ENCODE data around the gene TMEM150B. TPM values are rescaled to one million over a fixed set of nuclear protein-coding genes. Genes with fewer than 3 reads are reported as not detected.

Gene TMEM150B
- total RNA-seq, 4 donors from 2014 or later, result 2.6 TPM; not detected in 3

DNA sequence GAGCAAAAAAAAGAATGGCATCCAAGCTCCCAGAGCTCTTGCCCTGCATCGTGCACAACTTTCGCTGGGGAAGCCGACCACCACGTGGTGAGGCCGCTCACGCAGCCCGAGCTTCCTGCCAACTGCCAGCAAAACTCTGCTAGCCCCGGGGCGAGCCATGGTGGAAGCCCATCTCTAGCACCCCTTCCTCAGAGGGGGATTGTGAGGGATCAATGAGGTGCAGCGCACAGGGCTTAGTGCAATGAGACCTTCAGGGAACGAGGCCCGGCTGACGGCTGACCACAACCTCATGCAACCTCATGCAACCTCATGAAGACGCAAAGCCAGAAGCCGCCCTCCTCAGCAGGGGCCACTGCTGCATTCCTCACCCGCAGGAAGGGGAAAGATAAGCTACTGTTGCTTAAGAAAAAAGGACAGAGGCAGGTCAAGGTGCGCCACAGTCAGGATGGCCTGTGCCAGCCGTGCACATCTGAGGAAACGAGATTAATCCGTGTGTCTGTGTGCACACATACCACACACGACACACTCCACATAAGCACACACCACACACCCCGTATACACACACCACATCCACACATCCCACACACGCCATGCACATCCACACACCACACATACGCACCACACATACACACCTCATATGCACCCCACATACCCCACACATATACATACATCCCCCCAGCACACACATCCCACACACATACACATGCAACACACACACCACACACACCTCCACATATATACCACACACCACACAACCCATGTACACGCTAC is 54.8 kb downstream of the TMEM150B start:
- TF ChIP-seq, protein P1, sequence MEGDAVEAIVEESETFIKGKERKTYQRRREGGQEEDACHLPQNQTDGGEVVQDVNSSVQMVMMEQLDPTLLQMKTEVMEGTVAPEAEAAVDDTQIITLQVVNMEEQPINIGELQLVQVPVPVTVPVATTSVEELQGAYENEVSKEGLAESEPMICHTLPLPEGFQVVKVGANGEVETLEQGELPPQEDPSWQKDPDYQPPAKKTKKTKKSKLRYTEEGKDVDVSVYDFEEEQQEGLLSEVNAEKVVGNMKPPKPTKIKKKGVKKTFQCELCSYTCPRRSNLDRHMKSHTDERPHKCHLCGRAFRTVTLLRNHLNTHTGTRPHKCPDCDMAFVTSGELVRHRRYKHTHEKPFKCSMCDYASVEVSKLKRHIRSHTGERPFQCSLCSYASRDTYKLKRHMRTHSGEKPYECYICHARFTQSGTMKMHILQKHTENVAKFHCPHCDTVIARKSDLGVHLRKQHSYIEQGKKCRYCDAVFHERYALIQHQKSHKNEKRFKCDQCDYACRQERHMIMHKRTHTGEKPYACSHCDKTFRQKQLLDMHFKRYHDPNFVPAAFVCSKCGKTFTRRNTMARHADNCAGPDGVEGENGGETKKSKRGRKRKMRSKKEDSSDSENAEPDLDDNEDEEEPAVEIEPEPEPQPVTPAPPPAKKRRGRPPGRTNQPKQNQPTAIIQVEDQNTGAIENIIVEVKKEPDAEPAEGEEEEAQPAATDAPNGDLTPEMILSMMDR (IDR thresholded peaks at IDR 0.05), result no peak
- no peak for TF ChIP-seq POLR2A (IDR thresholded peaks at IDR 0.05)
- Histone ChIP-seq H3K27ac (no peak overlapping the region), H3K4me3 (no peak overlapping the region), H3K9me3 (no peaks in the 10 kb centered on the region), H3K4me1 (no peaks in the 10 kb centered on the region), H3K36me3 (no peaks in the 10 kb centered on the region), H3K27me3 (no peaks in the 10 kb centered on the region)
- intact Hi-C loops (cut with DNase I; ENCODE audit: low total_unique reads), result no loop called here
- DNase-seq, result no peak

DNA sequence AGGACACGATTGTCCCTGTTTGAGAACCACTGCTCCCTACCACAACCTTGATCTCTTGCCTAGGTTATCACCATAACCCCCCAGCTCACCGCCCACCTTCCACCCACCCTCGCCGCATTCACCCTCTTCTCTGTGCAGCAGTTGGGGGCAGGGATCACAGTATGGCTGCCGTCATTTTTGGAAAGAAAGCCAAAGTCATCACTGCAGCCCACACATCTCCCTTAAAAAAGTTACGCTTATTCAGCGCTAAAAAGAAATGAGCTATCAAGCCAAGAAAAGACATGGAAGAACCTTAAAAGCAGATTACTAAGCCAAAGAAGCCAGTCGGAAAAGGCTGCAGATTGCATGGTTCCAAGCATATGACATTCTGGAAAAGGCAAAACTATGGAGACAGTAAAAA is 55.8 kb downstream of the TMEM150B start:
- Histone ChIP-seq H3K4me1 (no peaks in the 10 kb centered on the region), H3K36me3 (no peaks in the 10 kb centered on the region)

DNA sequence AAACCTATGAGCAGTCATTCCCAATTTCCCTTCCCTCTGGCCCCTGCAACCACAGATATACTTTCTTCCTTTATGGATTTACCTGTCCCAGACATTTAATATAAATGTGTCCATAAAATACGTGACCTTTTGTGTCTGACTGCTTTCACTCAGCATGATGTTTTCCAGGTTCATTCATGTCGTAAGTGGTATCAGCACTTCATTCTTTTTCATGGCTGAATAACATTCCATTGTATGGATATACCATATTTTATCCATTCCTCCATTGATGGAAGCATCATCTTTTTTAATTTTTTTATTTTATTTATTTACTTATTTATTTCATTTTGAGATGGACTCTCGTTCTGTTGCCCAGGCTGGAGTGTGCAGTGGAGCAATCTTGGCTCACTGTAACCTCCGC is 58.3 kb downstream of the TMEM150B start:
- Histone ChIP-seq H3K4me1 (no peaks in the 10 kb centered on the region), H3K9me3 (no peaks in the 10 kb centered on the region), H3K4me3 (no peak overlapping the region), H3K27ac (no peak overlapping the region), H3K36me3 (no peaks in the 10 kb centered on the region), H3K27me3 (no peaks in the 10 kb centered on the region)
- intact Hi-C loops (cut with DNase I; ENCODE audit: low total_unique reads), result no loop called here
- DNase-seq, result no peak
- TF ChIP-seq POLR2A (IDR thresholded peaks at IDR 0.05), result no peak
- TF ChIP-seq, protein P1 (IDR thresholded peaks at IDR 0.05), result no peak

More for the DNA sequence above, 55.8 kb downstream of the TMEM150B start:
- intact Hi-C loops (cut with DNase I; ENCODE audit: low total_unique reads), result no loop called here
- Histone ChIP-seq H3K4me3 (no peak overlapping the region), H3K27ac (no peak overlapping the region), H3K9me3 (no peaks in the 10 kb centered on the region), H3K27me3 (no peaks in the 10 kb centered on the region)
- no peak for DNase-seq
- TF ChIP-seq, protein P1 (IDR thresholded peaks at IDR 0.05), result no peak
- no peak for TF ChIP-seq POLR2A (IDR thresholded peaks at IDR 0.05)

DNA sequence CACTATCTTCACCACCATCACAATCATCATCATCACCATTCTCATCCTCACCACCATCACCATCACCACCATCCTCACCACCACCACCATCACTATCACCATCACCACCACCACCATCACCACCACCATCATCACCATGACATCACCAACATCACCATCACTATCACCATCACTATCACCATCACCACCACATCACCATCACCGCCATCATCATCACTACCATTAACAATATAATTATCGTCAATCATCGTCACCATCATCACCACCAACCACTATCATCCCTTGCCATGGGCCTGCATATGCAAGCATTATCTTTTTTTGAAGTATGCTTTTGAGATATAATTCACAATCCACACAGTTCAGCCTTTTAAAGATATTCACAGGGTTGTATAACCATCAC is 58.7 kb downstream of the TMEM150B start:
- Histone ChIP-seq H3K27ac (no peak overlapping the region), H3K36me3 (no peaks in the 10 kb centered on the region), H3K27me3 (no peaks in the 10 kb centered on the region), H3K9me3 (no peaks in the 10 kb centered on the region), H3K4me1 (no peaks in the 10 kb centered on the region), H3K4me3 (no peak overlapping the region)
- DNase-seq, result no peak
- TF ChIP-seq, protein P1 (IDR thresholded peaks at IDR 0.05), result no peak
- no peak for TF ChIP-seq POLR2A (IDR thresholded peaks at IDR 0.05)
- intact Hi-C loops (cut with DNase I; ENCODE audit: low total_unique reads), result no loop called here

DNA sequence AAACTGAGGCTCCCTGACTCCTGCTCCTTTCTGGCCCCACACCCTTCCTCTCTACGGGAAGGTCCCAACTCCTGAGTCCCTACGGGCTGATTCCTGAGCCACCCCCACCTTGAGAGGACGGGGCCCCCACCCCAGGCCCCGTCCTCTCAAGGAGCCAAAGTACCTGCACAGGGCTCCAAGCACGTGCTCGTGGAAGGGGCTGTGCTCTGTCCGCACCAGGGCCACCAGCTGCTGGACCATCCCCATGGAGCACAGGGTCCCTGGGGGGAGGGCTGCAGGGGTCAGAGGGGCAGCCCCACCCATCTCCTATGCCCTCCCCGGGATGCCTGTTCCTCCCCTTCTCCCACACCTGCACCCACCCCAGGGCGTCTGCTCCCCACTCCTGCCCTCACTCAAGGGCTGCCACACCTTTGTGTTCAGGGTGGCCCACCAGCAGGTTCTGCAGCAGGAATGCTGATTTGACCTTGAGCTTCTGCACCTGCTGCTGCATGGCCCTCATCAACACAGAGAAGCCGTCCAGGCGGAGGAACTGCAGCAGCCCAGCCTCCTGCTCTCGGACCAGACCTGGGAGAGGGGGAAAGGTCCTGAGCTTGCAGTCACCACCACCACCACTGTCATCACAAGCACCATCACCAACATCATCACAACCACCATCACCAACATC is 59.3 kb downstream of the TMEM150B start:
- no peaks in the 10 kb centered on the region for H3K4me1 ChIP-seq
- TF ChIP-seq, protein P1 (IDR thresholded peaks at IDR 0.05), result no peak
- no peak for TF ChIP-seq POLR2A (IDR thresholded peaks at IDR 0.05)
- H3K4me3 ChIP-seq, result no peak overlapping the region
- H3K36me3 ChIP-seq, result no peaks in the 10 kb centered on the region
- no peaks in the 10 kb centered on the region for H3K9me3 ChIP-seq
- intact Hi-C loops (cut with DNase I; ENCODE audit: low total_unique reads), result no loop called here
- H3K27ac ChIP-seq, result no peak overlapping the region
- DNase-seq, result no peak
- no peaks in the 10 kb centered on the region for H3K27me3 ChIP-seq

Measured in uterus (tissue), 4 donors.